Measurements from ENCODE around the gene GSX2. TPM values are rescaled to one million over a fixed set of nuclear protein-coding genes. Genes with fewer than 3 reads are reported as not detected.

The GSX2 gene
- total RNA-seq, 1 experiment from 2014 or later, result not detected

DNA sequence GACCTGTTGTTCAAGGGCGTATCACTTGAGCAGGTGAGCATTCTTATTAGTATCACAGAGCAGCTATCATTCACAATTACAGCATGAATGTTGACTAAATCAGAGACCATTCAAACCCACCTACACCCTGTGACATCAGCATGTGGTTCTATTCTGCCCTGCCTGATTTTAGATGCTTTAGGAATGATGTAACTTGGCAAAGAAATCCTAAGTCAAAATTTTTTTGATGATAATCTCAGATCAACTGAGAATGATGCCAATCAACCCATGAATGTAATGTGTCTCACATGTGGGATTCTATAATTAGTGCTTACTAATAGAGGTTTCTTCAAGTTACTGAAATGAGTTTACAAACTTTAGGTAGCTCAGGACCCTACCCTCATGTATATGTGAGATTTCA is 22.2 kb upstream of the GSX2 start:
- DNase-seq (ENCODE audit: low read depth), result peak; percentile 20

DNA sequence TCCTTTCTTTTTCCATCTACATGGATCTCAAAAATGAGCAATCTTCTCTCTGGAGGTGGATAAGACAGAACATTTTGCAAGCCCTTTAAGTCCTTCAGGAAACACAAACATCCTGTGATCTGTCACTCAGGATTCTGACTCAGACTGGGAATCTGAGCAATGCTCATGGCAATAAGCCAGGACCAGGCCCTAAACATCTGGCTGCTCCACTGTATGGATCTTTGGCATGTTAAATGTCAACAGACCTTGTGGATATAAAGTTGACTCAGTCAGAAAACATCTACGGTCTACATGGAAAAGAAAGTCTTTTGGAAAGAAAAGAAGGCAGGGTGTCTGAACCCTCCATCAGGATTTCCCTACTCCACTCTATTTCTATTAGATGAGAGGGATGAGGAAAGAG is 17.8 kb upstream of the GSX2 start:
- peak; percentile 91 for DNase-seq (ENCODE audit: low read depth)

DNA sequence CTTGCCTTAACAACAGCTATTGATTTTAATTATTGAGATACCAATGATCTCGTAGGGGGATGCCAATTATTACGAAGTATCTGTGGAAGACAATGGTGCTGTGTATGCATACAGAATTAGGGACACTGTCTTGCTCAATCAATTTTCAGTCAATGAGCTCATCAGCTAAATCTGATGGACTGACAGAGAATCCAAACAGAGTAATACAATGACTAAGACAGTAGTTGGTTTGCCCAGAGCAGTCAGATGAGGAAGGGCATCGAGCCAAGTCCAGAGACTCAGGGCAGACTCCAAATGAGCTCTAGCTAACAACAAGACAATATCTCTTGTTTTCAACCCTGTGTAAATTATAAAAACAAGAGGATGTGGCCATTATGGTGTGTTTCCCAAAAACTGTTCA is 14.7 kb upstream of the GSX2 start:
- DNase-seq (ENCODE audit: low read depth), result peak; percentile 75

DNA sequence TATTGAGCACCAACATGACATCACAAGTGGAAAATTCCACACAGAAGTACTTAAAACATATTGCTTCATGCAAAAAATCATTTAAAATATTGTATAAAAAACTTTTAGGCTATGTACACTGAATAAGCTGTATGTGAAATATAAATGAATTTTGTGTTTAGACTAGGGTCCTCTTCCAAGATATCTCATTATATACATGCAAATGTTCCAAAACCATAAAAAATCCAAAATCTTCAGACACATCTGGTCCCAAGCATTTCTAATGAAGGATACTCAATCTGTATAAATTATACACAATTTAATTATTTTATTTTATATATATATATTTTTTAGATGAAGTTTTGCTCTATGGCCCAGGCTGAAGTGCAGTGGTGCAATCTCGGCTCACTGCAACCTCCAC is 10.1 kb upstream of the GSX2 start:
- no peak for DNase-seq (ENCODE audit: low read depth)

DNA sequence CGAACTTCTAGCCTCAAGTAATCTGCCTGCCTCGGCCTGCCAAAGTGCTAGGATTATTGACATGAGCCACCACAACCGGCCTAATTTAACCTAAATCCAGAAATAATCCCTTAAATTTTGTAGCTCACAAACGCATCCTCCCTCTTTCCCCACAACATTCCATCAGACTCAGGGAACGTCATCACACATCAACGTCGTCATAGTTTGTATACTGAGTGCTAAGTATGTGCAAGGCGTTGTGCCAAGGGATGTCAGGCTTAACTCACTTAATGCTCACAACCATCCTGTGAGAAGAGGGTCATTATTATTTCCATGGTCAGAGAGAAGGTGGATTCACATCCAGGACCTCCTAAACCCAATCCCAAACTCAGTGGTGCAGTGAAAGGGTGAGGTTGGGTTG is 9.6 kb upstream of the GSX2 start:
- no peak for DNase-seq (ENCODE audit: low read depth)

DNA sequence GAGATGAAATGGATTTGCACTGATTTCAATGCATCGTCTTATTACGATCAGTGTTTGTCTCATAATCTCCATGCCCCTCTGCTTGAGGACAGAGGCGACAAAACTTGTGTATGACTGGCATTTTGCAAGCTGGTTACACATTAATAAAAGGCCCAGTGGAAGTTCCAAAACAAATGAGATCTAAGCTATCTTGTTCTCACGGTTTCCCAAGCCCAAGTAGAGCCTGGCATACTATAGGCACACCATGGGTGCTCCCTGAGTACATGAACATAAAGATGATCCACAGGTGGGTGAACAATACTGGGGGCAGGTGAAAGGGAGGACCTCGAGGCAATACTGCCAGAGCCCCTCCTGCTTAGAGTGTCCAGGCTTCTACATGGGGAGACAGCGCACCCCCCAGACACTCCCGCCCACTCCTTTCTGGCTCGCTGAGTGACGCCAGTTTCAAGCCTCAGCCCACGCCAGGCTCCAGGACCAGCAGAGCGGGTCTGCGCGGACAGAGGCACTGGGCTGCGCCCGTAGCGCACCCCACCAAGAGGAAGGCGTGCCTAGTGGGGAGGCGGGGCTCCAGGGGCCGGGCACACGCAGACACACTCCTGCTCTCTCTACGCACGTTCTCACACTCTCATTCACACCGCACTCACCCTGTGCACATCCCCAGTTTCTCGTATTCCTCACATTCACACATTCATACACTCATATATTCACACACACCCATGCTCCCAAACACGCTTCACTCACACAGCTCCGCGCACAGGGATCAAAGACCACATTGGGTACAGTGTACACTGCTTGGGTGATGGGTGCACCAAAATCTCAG is 8.9 kb upstream of the GSX2 start:
- peak; percentile 26 for DNase-seq (ENCODE audit: low read depth)

DNA sequence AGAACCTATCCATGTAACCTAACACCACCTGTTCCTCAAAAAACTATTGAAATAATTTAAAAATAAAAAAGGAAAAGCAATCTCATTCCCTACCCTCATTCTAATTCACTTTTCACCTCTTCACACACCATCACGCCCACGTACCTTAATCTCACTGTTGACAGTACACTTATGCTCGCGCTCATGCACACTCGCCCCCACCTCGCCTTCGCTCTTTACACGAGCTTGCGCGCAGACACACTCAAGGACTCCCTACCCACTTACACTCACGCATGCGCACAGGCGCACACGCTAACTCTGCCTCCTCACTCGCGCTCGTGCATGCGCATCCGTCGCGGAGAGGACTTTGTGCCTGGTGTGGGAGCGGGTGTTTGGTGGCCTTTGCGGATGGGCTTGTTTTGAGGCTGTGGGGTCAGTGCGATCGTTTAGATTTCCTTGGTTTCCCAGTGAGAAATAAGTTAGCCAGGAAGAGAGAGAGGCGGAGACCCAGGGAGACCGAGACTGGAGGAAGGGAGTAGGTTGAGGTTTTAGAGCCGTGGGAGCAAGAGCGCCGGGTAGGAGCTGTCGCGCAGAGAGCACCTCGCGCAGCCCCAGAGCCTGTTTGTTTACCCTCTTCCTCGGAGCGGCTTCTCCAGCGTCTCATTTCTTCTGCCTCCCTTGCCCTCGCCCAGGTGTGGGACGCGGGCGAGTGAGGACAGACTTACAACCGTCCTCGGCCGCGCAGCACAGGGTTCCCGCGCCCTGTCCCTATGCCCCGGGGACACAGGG is 8.1 kb upstream of the GSX2 start:
- peak; percentile 48 for DNase-seq (ENCODE audit: low read depth)

DNA sequence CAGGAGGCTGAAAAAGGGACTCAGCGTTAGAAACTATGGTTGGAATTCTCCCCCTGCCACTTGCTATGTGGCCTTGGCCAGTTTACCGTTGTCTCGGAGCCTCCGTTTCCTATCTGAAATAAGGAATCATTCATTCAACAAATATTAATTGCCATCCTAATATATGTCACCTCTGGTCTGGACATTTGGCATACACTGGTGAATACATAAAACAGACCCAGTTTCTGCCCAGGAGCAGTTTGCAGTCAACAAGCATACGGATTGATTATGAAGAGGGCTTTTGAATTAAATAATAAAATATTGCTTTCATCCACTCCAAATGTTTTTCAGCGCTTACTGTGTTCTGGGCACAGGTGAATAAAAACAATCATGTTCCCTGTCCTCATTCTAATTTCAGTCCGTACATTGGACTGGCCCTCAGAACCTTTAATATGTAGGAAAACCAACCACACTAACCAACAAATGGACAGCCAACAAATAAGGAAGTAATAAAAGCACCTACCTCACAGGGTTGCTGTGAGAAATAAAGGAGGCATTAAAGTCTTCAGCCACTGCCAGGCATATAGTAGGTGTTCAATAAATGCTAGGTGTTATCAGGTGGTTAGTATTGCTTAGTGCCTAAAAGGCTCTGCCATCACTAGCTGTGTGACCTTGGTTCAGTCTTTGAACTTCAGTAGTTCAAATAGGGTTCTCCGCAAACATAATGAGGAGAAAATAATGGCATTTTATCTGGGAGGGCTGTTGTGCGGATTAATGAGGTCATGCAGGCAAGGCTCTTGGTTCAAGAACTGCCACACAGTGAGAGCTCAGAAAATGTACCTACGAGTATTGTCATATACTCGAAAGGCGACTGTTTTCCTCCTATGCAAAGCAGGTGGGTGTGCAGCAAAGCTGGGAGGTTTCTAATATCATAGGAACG is 7.3 kb upstream of the GSX2 start:
- DNase-seq (ENCODE audit: low read depth), result no peak

DNA sequence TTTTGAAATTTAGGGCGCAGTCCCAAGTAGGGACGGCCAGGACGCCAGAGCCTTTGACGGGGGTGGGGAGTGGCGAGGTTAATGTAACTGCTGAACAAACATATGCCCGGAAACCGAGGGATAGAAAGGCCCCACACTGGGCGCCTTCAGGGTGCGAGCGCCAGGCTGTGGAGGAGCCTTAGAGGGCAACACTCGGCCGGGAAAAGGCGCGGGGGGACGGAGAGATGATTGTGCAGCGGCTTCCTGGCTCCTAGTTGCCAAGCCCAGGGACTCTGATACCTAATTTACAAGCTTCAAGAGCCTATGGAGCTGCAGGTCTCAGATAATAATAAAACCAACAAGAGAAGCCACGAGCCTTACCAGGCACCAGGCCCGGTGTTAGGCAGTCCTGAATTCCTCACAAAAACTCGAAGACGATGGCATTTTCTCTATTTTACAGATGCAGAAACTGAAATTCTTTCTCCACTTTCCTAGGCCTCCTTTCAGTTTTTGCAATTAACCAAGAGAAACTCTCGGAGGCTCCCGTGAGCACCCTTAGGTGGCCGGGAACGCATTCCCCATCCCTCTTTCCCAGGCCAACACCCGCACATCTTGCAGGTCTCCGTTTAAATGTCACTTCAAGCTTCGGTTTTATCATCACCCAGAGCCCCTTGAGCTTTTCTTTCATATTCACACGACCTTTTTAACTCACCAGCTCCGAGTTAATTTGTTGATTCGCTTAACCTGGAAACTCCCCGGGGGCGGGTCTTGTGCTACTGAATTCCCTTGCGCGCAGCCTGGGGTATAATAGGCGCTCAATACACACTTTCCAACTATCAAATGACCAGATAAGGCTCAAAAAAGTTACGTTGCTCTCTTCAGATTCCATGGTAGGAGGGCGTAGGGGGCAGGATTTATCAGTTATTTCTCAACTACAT is 6.4 kb upstream of the GSX2 start:
- DNase-seq (ENCODE audit: low read depth), result no peak

DNA sequence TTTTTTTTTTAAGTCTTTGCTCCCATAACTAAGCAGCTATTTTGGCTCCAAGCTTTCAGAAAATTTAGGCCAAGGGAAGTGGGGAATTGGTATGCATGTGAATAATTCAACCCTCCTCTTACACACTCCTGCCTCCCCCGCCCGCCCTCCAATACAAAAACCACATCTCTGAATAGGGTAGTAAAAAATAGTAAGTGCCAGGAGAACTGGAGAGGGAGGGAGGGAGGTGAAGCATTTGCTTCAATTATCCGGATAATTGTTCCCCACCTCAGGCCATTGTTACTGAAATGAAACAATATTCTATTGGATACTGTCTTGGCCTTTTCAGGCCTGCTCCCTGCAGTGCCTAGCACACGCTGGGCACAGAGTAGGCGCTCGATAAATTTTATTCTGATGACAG is 5.5 kb upstream of the GSX2 start:
- no peak for DNase-seq (ENCODE audit: low read depth)

DNA sequence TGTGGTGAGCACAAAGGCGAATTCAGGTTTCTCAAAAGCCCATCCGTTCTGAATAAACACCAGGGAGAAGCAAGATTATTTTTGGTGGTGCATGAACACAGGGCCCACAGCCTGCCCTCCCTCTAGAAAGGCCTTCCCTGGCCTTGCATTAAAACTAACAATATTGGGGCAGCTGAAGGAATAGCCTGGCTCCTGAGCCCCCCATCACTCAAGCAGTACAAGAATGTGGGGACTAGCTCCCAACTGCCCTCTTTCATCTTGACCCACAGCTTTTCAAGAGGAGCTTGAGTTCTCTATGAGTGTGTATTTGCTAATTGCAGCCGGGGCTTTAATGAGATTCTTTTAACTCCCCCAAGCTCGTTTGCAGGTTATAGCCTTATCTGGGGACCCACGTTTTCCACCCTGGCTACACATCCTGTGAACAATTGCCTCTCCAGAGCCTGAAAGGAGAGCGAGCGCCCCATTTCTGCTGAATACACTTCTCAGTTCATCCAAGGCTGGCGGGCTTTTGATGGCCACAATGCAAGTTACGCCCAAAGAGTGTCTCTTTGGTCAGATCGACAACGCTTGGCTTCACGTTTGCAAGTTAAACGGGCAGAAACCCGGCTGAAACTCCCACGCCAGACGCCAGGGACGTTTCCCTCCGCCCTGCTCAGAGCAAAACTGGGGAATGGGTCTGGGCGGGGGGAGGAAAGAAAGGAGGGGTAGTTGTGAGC is 4.7 kb upstream of the GSX2 start:
- no peak for DNase-seq (ENCODE audit: low read depth)

DNA sequence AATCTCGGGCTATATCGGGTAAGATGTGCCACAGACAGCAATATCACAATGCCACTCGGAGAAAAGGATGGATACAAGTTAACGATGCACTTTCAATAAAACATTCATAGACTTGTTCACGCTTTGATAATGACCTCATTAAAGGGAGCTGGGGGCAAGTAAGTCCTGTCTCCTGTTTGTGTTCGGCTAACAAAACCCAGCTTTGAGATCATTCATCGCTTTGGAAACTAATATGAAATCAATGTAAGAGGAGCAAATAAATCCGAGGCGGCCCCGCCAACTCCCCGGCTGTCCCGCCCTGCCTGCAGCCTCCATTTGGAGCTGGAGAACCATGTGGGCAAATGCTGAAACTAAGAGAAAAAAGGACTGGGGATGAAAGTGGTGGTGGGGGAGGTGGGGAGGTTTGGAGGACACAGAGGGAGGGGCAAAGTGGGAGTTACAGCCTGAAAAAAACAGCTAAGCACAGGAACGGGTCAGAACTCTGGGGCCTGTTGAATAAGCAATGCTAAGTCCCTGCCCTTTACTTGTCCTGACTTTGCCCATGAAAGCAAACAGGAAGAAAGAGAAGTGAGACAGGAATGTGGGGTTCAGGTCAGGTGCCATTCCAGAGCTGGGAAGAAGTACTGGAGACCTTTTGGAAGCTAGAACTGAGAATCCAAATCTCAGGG is 3.5 kb upstream of the GSX2 start:
- DNase-seq (ENCODE audit: low read depth), result no peak

DNA sequence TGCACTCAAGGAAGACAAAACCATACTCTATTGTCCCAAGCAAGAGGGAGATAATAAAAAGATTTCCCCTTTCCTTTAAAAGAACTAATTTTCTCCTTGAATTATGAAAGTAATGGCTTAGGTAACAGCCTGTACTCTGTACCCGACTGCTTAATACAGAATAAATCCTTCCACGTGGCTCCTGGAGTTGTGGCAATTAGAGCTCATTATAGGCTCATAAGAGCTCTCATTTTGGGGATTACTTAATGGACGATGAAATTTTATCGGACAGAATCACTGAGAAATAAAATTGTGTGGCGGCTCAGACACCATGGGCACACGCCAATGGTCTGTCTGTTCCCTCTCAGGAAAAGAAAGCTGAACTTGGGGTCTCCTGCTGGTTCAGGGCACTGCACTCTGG is 2.8 kb upstream of the GSX2 start:
- DNase-seq (ENCODE audit: low read depth), result no peak

DNA sequence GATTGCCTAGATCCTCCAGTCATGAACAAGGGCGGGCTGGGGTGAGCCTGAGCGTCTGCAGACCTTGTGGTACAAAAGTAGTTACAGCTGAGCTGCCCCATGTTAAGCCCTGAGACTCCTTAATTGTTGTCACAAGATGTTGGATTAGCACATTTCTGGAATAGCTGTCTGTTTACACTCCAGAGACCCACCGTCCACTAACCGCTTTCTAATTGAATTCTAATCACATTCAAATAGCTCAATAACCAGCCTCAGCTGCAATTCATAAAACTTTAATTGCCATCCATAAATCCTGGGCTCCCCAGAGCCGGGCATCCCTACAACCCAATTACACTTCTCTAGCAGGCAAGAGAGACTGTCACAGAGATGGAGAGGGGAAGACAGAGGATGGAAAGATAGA is 1.6 kb upstream of the GSX2 start:
- no peak for DNase-seq (ENCODE audit: low read depth)

DNA sequence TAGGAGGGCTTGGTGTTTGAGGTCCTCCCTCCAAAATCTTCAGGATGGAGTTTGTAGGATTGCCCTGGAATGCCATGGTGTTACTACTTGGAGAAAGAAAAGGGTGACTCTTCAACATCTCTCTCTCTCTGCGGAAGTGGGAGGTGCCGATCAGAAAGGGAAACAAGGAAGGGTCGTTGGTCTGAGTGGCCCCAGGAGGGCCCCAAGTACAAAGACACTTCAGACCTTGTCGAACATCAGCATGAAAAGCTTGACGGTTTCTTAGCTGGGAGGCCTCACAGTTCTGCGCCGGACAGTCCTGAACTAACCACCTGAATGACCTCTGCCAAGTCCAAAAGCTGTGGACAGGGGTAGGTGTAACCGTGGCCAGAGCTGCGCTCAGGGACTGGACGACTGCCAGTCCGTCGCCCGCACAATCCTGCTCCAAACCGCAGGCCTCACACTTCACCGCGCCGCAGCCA is 646 bp upstream of the GSX2 start:
- DNase-seq (ENCODE audit: low read depth), result no peak

DNA sequence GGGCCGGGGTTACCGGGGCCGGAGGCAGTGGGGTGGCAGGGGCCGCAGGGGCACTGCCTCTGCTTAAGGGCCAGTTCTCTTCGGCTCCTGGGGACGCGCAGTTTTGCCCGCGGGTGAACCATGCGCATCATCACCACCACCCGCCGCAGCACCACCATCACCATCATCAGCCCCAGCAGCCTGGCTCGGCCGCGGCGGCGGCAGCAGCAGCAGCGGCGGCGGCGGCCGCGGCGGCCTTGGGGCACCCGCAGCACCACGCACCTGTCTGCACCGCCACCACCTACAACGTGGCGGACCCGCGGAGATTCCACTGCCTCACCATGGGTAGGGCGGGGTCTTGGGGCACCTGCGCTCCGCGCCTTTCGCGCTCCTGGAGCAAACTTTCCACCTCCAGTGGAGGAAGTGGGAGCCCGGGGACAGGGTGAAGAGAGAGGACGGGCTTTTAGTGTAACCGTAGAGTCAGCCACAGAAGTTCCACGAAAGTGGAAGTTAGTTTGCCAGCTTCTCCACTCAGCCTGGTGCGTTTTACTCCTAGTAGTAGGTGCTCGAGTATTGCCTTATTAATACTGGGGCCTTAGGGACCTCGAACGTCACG is 729 bp downstream of the GSX2 start:
- DNase-seq (ENCODE audit: low read depth), result no peak

DNA sequence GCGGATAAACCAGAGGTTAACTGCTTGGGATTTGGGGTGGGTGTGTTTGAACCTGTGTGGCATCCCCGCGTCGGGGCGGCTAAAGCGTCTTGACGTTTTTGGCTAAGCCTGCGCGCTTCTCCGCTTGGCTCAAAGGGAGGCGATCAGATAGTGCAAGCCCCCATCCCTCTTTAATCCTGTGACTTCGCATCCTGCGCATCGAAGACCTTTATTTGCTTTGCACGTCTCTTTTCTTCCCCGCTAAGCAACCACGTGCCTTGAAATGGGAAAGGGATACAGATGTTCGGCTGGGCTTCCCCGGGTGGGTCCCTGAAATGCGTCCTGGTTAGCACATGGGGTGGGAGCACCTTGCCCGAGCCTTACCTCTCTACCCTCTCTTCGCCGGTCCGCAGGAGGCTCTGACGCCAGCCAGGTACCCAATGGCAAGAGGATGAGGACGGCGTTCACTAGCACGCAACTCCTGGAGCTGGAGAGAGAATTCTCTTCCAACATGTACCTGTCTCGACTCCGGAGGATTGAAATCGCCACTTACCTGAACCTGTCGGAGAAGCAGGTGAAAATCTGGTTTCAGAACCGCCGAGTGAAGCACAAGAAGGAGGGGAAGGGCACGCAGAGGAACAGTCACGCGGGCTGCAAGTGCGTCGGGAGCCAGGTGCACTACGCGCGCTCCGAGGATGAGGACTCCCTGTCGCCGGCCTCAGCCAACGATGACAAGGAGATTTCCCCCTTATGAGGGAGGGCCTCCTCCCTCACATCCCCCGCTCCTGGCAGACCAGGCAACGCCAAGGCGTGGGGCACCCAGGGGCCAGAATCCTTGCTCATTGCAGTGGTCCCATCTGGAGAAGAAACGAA is 1.5 kb downstream of the GSX2 start:
- DNase-seq (ENCODE audit: low read depth), result no peak

DNA sequence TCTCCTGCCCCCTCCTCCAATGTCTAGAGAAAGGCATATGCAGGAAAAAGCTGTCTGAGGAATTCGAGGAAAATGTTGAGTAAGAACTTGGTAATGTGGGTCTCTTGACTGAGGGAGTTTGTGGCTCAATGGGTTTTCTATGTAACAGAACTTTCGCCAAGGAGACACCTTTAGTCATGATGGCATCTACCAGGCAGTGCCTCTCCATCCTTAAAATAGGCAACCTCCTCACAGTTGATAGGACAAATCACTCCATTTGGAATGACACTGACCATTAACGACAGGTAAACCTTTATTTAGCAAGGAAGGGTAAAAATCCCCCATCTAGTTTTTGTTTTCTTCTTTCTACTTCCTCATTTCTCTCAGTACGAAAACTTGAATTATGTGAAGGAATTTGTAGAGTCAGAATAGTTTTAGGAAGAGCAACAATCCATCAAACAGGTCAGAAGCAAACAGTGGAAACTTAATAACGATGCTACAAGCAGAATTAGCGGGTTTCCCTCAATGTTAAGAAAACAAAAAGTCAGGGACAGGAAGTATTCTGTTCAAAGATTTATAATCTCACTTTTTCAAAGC is 2.7 kb downstream of the GSX2 start:
- DNase-seq (ENCODE audit: low read depth), result no peak
